ENCODE results near the gene LRRK1. TPM values are rescaled to one million over a fixed set of nuclear protein-coding genes. Genes with fewer than 3 reads are reported as not detected.

The LRRK1 gene
- total and polyA plus RNA-seq, 2 of the 13 experiments (the other 11 are each of a cell fraction or from before 2014, with no cell fraction given), result 0.13 to 1.2 TPM

GRCh38 chr15:101006931-101007691, 88.0 kb downstream of the LRRK1 start (continued):
- TF ChIP-seq DZIP1 (CRISPR knock-in tag; IDR thresholded peaks at IDR 0.05), result no peak
- no peak for TF ChIP-seq MZF1 (CRISPR knock-in tag; IDR thresholded peaks at IDR 0.05; ENCODE audit: borderline replicate concordance)
- no peak for TF ChIP-seq ZNF274 (CRISPR knock-in tag; IDR thresholded peaks at IDR 0.05)
- TF ChIP-seq SMAD9 (CRISPR knock-in tag; IDR thresholded peaks at IDR 0.05), result no peak

- Histone ChIP-seq H3K4me1 (ENCODE audit: insufficient read depth, low read length) (peaks cover 18% of the 10 kb centered on the region), H3K27ac (ENCODE audit: extremely low read length, insufficient read depth, low read length) (no peak overlapping the region), H4K20me1 (ENCODE audit: insufficient read depth, low read length) (no peaks in the 10 kb centered on the region), H3K27me3 (ENCODE audit: control insufficient read depth in 1 of 2, insufficient read depth in 2 of 2, low read length in 2 of 2) (peaks cover 6 to 31% of the 10 kb centered on the region in 2 experiments; a peak in 3 of 5 replicates), H2AFZ (ENCODE audit: low read length) (peak overlapping the region; percentile 68), H3K4me2 (ENCODE audit: low read depth, low read length) (peak overlapping the region; percentile 83), H3K79me2 (ENCODE audit: insufficient read depth, low read length) (no peaks in the 10 kb centered on the region), H3K9me3 (ENCODE audit: low read length) (0 out of 2 replicates have a peak, but pooled peaks cover 6% of the 10 kb centered on the region), H3K9ac (ENCODE audit: insufficient read depth, low read depth, low read length) (peak overlapping the region; percentile 55), H3K36me3 (replicated peaks in 1 of 2; ENCODE audit: control insufficient read depth in 1 of 2, insufficient read depth in 2 of 2, low read length in 2 of 2) (no peaks in the 10 kb centered on the region), H3K4me3 (replicated peaks in 1 of 3; ENCODE audit: insufficient read depth in 1 of 3, low read depth in 2 of 3, low read length in 3 of 3) (peak overlapping the region; percentile 65 to 77 (median 68))
- intact Hi-C loops (cut with micrococcal nuclease; ENCODE audit: unreplicated experiment) (no loop called here), in situ Hi-C loops (cut with HindIII; ENCODE audit: extremely low pct_ligation_motif_present, low pct_unique_long_range_greater_than_20kb) (loop anchor here (5.0 to 25.0 kb wide), 2 partner anchors 91 to 346 kb away; partner anchors contain the start of gene LRRK1)
- DNase-seq (ENCODE audit: low spot score), result peak; percentile 64
- BruUV-seq (replicated peaks), result no TSS peak
- no peak for FAIRE-seq
- CTCF ChIA-PET (ENCODE audit: low intra/inter-chr PET ratio, low total read pairs), result interaction anchor here (3.1 to 5.0 kb wide), 2 partner anchors 91 to 380 kb away, joined by 15 to 63 read pairs; partner anchors contain the start of gene LRRK1
- POLR2A ChIA-PET, result interaction anchor here (0.5 kb wide), 1 partner anchor 267 kb away, joined by 3 read pairs; no protein-coding TSS in a partner anchor
- ATAC-seq, result peak; percentile 90
- WGBS (ENCODE audit: low lambda C conversion rate), result 42% methylated on average over 18 of the region's 48 CpGs
- peak; percentile 41; the same call in 1 of the 2 replicates for TF ChIP-seq POLR2G (IDR thresholded peaks at IDR 0.05; ENCODE audit: low read depth, low read length)
- peak; percentile 51 for TF ChIP-seq HOXA3 (CRISPR knock-in tag; IDR thresholded peaks at IDR 0.05)
- TF ChIP-seq U2AF2 (IDR thresholded peaks at IDR 0.05; ENCODE audit: low read depth, low read length), result 0 out of 2 replicates have a peak, but pooled peaks have one; percentile 46
- TF ChIP-seq HINFP (CRISPR knock-in tag; IDR thresholded peaks at IDR 0.05; ENCODE audit: low read depth), result no peak
- TF ChIP-seq ZMYM4 (CRISPR knock-in tag; IDR thresholded peaks at IDR 0.05), result peak; percentile 90
Observed at GRCh38 chr15:101008158-101009139, 89.3 kb downstream of the LRRK1 start.
